Gastrocnemius medialis (tissue), 4 donors: ENCODE measurements around the gene NEDD1. TPM values are rescaled to one million over a fixed set of nuclear protein-coding genes. Genes with fewer than 3 reads are reported as not detected.

Experiments used
- ATAC-seq, 2 donors: fragments of 150-250 bp; one replicate each; pipeline ENCODE4 v1.9.1; 2016
- DNase-seq, 2 donors: peaks; one replicate each; pipeline ENCODE4 v3.0.0-alpha.2; 2019
- H3K27ac ChIP-seq, 4 donors: fragments of 200-600 bp; sonication (generic); 1 replicate in 1 of 4; 2 replicates in 3 of 4; pipeline ENCODE4 v1.5.1; 2016 to 2018; ENCODE audit warnings: mild to moderate bottlenecking in 2 of 4, moderate library complexity in 1 of 4
- H3K27me3 ChIP-seq, 3 donors: fragments of 200-600 bp; sonication (generic) in 2 of 3; 1 replicate in 1 of 3; 2 replicates in 2 of 3; pipeline versions ENCODE4 v1.5.1 to v1.6.0; 2016 to 2019; ENCODE audit warnings: mild to moderate bottlenecking in 1 of 3, moderate library complexity in 1 of 3
- H3K36me3 ChIP-seq, 2 donors: fragments of 200-600 bp; sonication (generic) in 1 of 2; one replicate each; pipeline ENCODE4 v1.5.1; 2017 to 2018
- H3K4me1 ChIP-seq, 2 donors: fragments of 200-600 bp; sonication (generic) in 1 of 2; one replicate each; pipeline ENCODE4 v1.5.1; 2016 to 2017; ENCODE audit warnings: mild to moderate bottlenecking in 2 of 2
- H3K4me3 ChIP-seq, 4 donors: fragments of 200-600 bp; sonication (generic) in 3 of 4; 1 replicate in 1 of 4; 2 replicates in 3 of 4; pipeline ENCODE4 v1.5.1; 2016 to 2019; ENCODE audit warnings: mild to moderate bottlenecking in 2 of 4
- H3K9me3 ChIP-seq, 3 donors: fragments of 200-600 bp; sonication (generic) in 2 of 3; 1 replicate in 1 of 3; 2 replicates in 2 of 3; pipeline ENCODE4 v1.5.1; 2016 to 2019
- CTCF ChIP-seq, 5 experiments: fragments of 450-650 bp in 3 of 5; fragments of 200-600 bp in 2 of 5; sonication (generic) in 2 of 5; IDR thresholded peaks in 4 of 5; conservative IDR thresholded peaks in 1 of 5; 1 replicate in 4 of 5; 2 replicates in 1 of 5; pipeline ENCODE4 v1.5.1; 2016 to 2019; ENCODE audit warnings: antibody characterized with exemption in 5 of 5, mild to moderate bottlenecking in 3 of 5, moderate library complexity in 3 of 5
- POLR2A ChIP-seq, 2 donors: fragments of 450-650 bp; IDR thresholded peaks; one replicate each; pipeline ENCODE4 v1.6.1; 2017; ENCODE audit warnings: antibody characterized with exemption in 2 of 2, mild to moderate bottlenecking in 2 of 2, moderate library complexity in 2 of 2
- in situ Hi-C, 4 donors: fragments of 200-750 bp; cut with MboI; loops; one replicate each; pipeline versions ENCODE4 v1.15.0 to v1.8.0; 2017; ENCODE audit warnings: low sequenced_read_pairs in 4 of 4
- intact Hi-C: fragments of 100-400 bp; cut with DNase I; formaldehyde crosslinking; loops from one replicate; pipeline ENCODE4 v1.15.1; 2023; ENCODE audit warnings: low total_unique reads
- total RNA-seq, 4 donors: library from RNA; depleted of rRNA; stranded (reverse); fragments of >200 nt; gene quantifications; one replicate each; pipeline versions ENCODE4 v1.1.0 to v1.2.3, GENCODE V29; 2016

The NEDD1 gene
- total RNA-seq, 4 donors from 2014 or later, result 15.1 to 29.4 (median 22.1) TPM

- Histone ChIP-seq H3K4me3 (no peak overlapping the region), H3K27me3 (no peaks in the 10 kb centered on the region), H3K9me3 (no peaks in the 10 kb centered on the region), H3K36me3 (no peaks in the 10 kb centered on the region), H3K27ac (no peak overlapping the region), H3K4me1 (peaks cover 0 to 5% of the 10 kb centered on the region in 2 donors)
- in situ Hi-C loops, result no loop called here
- TF ChIP-seq CTCF (IDR thresholded peaks at IDR 0.05 in 4 of 5, conservative IDR thresholded peaks at IDR 0.05 in 1 of 5), result no peak
- TF ChIP-seq POLR2A (IDR thresholded peaks at IDR 0.05), result no peak
- DNase-seq (no peak), ATAC-seq (no peak)
- intact Hi-C loops, result loop anchor here (10.0 kb wide), 1 partner anchor 497 kb away; the partner anchor contains the start of gene CDK17
These were observed 5.0 kb upstream of the NEDD1 start for GRCh38 chr12:96902076-96902475.

- Histone ChIP-seq H3K27me3 (no peaks in the 10 kb centered on the region), H3K4me1 (peaks cover 20 to 21% of the 10 kb centered on the region in 2 donors), H3K36me3 (no peaks in the 10 kb centered on the region), H3K27ac (peak overlapping the region; percentile 85 to 92 (median 87)), H3K9me3 (no peaks in the 10 kb centered on the region), H3K4me3 (peak overlapping the region; percentile 92 to 96 (median 94))
- TF ChIP-seq CTCF (IDR thresholded peaks at IDR 0.05 in 4 of 5, conservative IDR thresholded peaks at IDR 0.05 in 1 of 5) (no peak), POLR2A (IDR thresholded peaks at IDR 0.05) (no peak)
- DNase-seq (no peak), ATAC-seq (peak in 1 of 2 donors; percentile 7)
- in situ Hi-C loops (no loop called here), intact Hi-C loops (loop anchor here (10.0 kb wide), 1 partner anchor 502 kb away; the partner anchor contains the start of gene CDK17)
These were observed 584 bp upstream of the NEDD1 start for GRCh38 chr12:96906498-96906848.

DNA sequence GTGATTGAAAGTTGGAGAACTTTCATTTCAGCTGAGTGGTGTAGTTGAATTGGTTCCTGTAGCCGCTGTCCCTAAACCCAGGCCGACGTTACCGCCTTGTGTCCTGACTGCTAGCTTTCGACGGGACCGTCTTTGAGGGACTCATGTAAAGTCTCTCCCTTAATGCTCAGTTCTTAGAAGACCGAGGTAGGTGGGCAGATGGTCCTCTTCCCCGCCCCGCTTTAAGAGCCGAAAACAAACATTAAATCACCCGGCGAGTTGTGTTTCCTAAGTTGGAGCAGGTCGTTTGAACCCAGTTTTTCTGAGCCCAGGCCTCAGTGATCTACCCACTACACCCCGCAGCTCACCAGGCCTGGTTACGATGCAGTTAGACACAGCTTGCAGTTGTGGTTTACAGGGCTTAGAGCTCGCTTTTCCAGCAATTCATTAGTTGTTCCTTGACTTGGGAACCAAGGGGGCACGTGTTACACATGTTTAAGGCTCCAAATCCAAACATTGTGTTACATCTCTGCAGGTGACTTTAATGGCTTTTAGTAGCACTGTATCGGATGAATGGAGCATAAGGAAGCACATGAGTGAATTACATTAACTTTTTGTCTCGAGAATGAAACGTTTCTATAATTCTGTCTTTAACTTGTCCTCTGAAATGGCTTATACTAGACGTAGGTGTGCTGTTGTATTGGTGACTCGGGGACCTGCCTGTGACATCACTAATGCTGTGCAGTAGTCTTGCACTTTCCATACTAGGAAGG lies 790 bp downstream of the NEDD1 start:
- Histone ChIP-seq H3K27me3 (no peaks in the 10 kb centered on the region), H3K4me1 (peaks cover 34% of the 10 kb centered on the region in 2 donors), H3K9me3 (no peaks in the 10 kb centered on the region), H3K36me3 (no peaks in the 10 kb centered on the region), H3K27ac (peak overlapping the region; percentile 85 to 92 (median 87)), H3K4me3 (peak overlapping the region; percentile 92 to 96 (median 94))
- peak; percentile 43 to 46 for ATAC-seq
- TF ChIP-seq CTCF (IDR thresholded peaks at IDR 0.05 in 4 of 5, conservative IDR thresholded peaks at IDR 0.05 in 1 of 5) (no peak), POLR2A (IDR thresholded peaks at IDR 0.05) (no peak)
- in situ Hi-C loops (no loop called here), intact Hi-C loops (loop anchor here (10.0 kb wide), 1 partner anchor 503 kb away; the partner anchor contains the start of gene CDK17)
- no peak for DNase-seq

GRCh38 chr12:96908423-96908675 lies 1.3 kb downstream of the NEDD1 start:
- Histone ChIP-seq H3K36me3 (no peaks in the 10 kb centered on the region), H3K4me1 (peaks cover 38% of the 10 kb centered on the region in 2 donors), H3K4me3 (peak overlapping the region in 3 of 4 donors; percentile 93 to 96 (median 94)), H3K27me3 (no peaks in the 10 kb centered on the region), H3K9me3 (no peaks in the 10 kb centered on the region), H3K27ac (peak overlapping the region in 3 of 4 donors; percentile 85 to 92 (median 86))
- TF ChIP-seq POLR2A (IDR thresholded peaks at IDR 0.05) (no peak), CTCF (IDR thresholded peaks at IDR 0.05 in 4 of 5, conservative IDR thresholded peaks at IDR 0.05 in 1 of 5) (no peak)
- in situ Hi-C loops, result no loop called here
- ATAC-seq, result no peak
- no peak for DNase-seq
- intact Hi-C loops, result loop anchor here (10.0 kb wide), 1 partner anchor 504 kb away; the partner anchor contains the start of gene CDK17
